Measurements from ENCODE around the gene PLA2G4E. TPM values are rescaled to one million over a fixed set of nuclear protein-coding genes. Genes with fewer than 3 reads are reported as not detected.

PLA2G4E gene
- polyA plus RNA-seq, 4 donors, result 0.13 to 0.80 TPM; not detected in 2

GRCh38 chr15:41989573-41990242 is 31.1 kb downstream of the PLA2G4E start:
- Histone ChIP-seq H3K27me3 (ENCODE audit: control insufficient read depth in 3 of 3, insufficient read depth in 3 of 3, low read length in 3 of 3) (no peaks in the 10 kb centered on the region), H3K4me1 (ENCODE audit: control insufficient read depth in 3 of 3, insufficient read depth in 2 of 3, low read depth in 1 of 3, low read length in 2 of 3) (no peaks in the 10 kb centered on the region), H3K27ac (ENCODE audit: low read depth in 1 of 3, low read length in 2 of 3) (no peak overlapping the region), H3K4me3 (ENCODE audit: low read depth in 1 of 3, low read length in 3 of 3) (no peak overlapping the region), H3K36me3 (ENCODE audit: control insufficient read depth in 3 of 3, insufficient read depth in 2 of 3, low read depth in 1 of 3, low read length in 3 of 3) (no peaks in the 10 kb centered on the region), H3K9me3 (ENCODE audit: control insufficient read depth in 2 of 2, insufficient read depth in 1 of 2, low read depth in 1 of 2, low read length in 1 of 2) (no peaks in the 10 kb centered on the region)
- DNase-seq, result peak; percentile 75 to 86
- FAIRE-seq, result no peak
- 16 to 20% (median 20%) methylated on average over 9 of the region's 9 CpGs for WGBS, 3 donors

- Histone ChIP-seq H3K27me3 (ENCODE audit: control insufficient read depth in 3 of 3, insufficient read depth in 3 of 3, low read length in 3 of 3) (no peaks in the 10 kb centered on the region), H3K27ac (ENCODE audit: low read depth in 1 of 3, low read length in 2 of 3) (no peak overlapping the region), H3K9me3 (ENCODE audit: control insufficient read depth in 2 of 2, insufficient read depth in 1 of 2, low read depth in 1 of 2, low read length in 1 of 2) (no peaks in the 10 kb centered on the region), H3K4me1 (ENCODE audit: control insufficient read depth in 3 of 3, insufficient read depth in 2 of 3, low read depth in 1 of 3, low read length in 2 of 3) (no peaks in the 10 kb centered on the region), H3K4me3 (ENCODE audit: low read depth in 1 of 3, low read length in 3 of 3) (no peak overlapping the region), H3K36me3 (ENCODE audit: control insufficient read depth in 3 of 3, insufficient read depth in 2 of 3, low read depth in 1 of 3, low read length in 3 of 3) (no peaks in the 10 kb centered on the region)
- 76 to 77% (median 76%) methylated on average over 21 of the region's 21 CpGs for WGBS, 3 donors
- FAIRE-seq, result no peak
- DNase-seq, result no peak
These were observed 31.8 kb downstream of the PLA2G4E start for GRCh38 chr15:41988896-41989572.

GRCh38 chr15:41987925-41988275 is 32.9 kb downstream of the PLA2G4E start:
- H3K4me3 ChIP-seq (ENCODE audit: low read depth in 1 of 3, low read length in 3 of 3), result no peak overlapping the region
- no peaks in the 10 kb centered on the region for H3K27me3 ChIP-seq (ENCODE audit: control insufficient read depth in 3 of 3, insufficient read depth in 3 of 3, low read length in 3 of 3)
- H3K4me1 ChIP-seq (ENCODE audit: control insufficient read depth in 3 of 3, insufficient read depth in 2 of 3, low read depth in 1 of 3, low read length in 2 of 3), result no peaks in the 10 kb centered on the region
- H3K36me3 ChIP-seq (ENCODE audit: control insufficient read depth in 3 of 3, insufficient read depth in 2 of 3, low read depth in 1 of 3, low read length in 3 of 3), result no peaks in the 10 kb centered on the region
- 83 to 90% (median 87%) methylated on average over 7 to 11 of the region's 11 CpGs for WGBS, 3 donors
- no peak for FAIRE-seq
- DNase-seq, result no peak
- H3K9me3 ChIP-seq (ENCODE audit: control insufficient read depth in 2 of 2, insufficient read depth in 1 of 2, low read depth in 1 of 2, low read length in 1 of 2), result no peaks in the 10 kb centered on the region
- no peak overlapping the region for H3K27ac ChIP-seq (ENCODE audit: low read depth in 1 of 3, low read length in 2 of 3)

- 84 to 91% (median 84%) methylated on average over 14 to 17 of the region's 17 CpGs for WGBS, 3 donors
- no peak for FAIRE-seq
These were observed 33.5 kb downstream of the PLA2G4E start for GRCh38 chr15:41987246-41987924.

GRCh38 chr15:41985236-41986160 is 35.3 kb downstream of the PLA2G4E start:
- no peaks in the 10 kb centered on the region for H3K27me3 ChIP-seq (ENCODE audit: control insufficient read depth in 3 of 3, insufficient read depth in 3 of 3, low read length in 3 of 3)
- WGBS, 3 donors, result 90 to 91% (median 90%) methylated on average over 19 of the region's 19 CpGs
- DNase-seq (no peak), FAIRE-seq (no peak)
- peaks cover 0 to 1% (median under 1%) of the 10 kb centered on the region in 3 donors for H3K4me1 ChIP-seq (ENCODE audit: control insufficient read depth in 3 of 3, insufficient read depth in 2 of 3, low read depth in 1 of 3, low read length in 2 of 3)
- H3K27ac ChIP-seq (ENCODE audit: low read depth in 1 of 3, low read length in 2 of 3), result no peak overlapping the region
- no peaks in the 10 kb centered on the region for H3K36me3 ChIP-seq (ENCODE audit: control insufficient read depth in 3 of 3, insufficient read depth in 2 of 3, low read depth in 1 of 3, low read length in 3 of 3)
- no peak overlapping the region for H3K4me3 ChIP-seq (ENCODE audit: low read depth in 1 of 3, low read length in 3 of 3)
- H3K9me3 ChIP-seq (ENCODE audit: control insufficient read depth in 2 of 2, insufficient read depth in 1 of 2, low read depth in 1 of 2, low read length in 1 of 2), result no peaks in the 10 kb centered on the region

More at GRCh38 chr15:41987246-41987924, 33.5 kb downstream of the PLA2G4E start:
- no peak overlapping the region for H3K4me3 ChIP-seq (ENCODE audit: low read depth in 1 of 3, low read length in 3 of 3)
- no peak overlapping the region for H3K27ac ChIP-seq (ENCODE audit: low read depth in 1 of 3, low read length in 2 of 3)
- no peak for DNase-seq
- no peaks in the 10 kb centered on the region for H3K4me1 ChIP-seq (ENCODE audit: control insufficient read depth in 3 of 3, insufficient read depth in 2 of 3, low read depth in 1 of 3, low read length in 2 of 3)
- no peaks in the 10 kb centered on the region for H3K27me3 ChIP-seq (ENCODE audit: control insufficient read depth in 3 of 3, insufficient read depth in 3 of 3, low read length in 3 of 3)
- no peaks in the 10 kb centered on the region for H3K36me3 ChIP-seq (ENCODE audit: control insufficient read depth in 3 of 3, insufficient read depth in 2 of 3, low read depth in 1 of 3, low read length in 3 of 3)
- H3K9me3 ChIP-seq (ENCODE audit: control insufficient read depth in 2 of 2, insufficient read depth in 1 of 2, low read depth in 1 of 2, low read length in 1 of 2), result no peaks in the 10 kb centered on the region

GRCh38 chr15:41984622-41985021 is 36.2 kb downstream of the PLA2G4E start:
- DNase-seq, result no peak
- Histone ChIP-seq H3K36me3 (ENCODE audit: control insufficient read depth in 3 of 3, insufficient read depth in 2 of 3, low read depth in 1 of 3, low read length in 3 of 3) (no peaks in the 10 kb centered on the region), H3K4me1 (ENCODE audit: control insufficient read depth in 3 of 3, insufficient read depth in 2 of 3, low read depth in 1 of 3, low read length in 2 of 3) (peaks cover 0 to 10% (median 1%) of the 10 kb centered on the region in 3 donors), H3K9me3 (ENCODE audit: control insufficient read depth in 2 of 2, insufficient read depth in 1 of 2, low read depth in 1 of 2, low read length in 1 of 2) (no peaks in the 10 kb centered on the region), H3K4me3 (ENCODE audit: low read depth in 1 of 3, low read length in 3 of 3) (no peak overlapping the region), H3K27ac (ENCODE audit: low read depth in 1 of 3, low read length in 2 of 3) (no peak overlapping the region), H3K27me3 (ENCODE audit: control insufficient read depth in 3 of 3, insufficient read depth in 3 of 3, low read length in 3 of 3) (no peaks in the 10 kb centered on the region)
- 87 to 90% (median 88%) methylated on average over 5 of the region's 5 CpGs for WGBS, 3 donors
- no peak for FAIRE-seq

- Histone ChIP-seq H3K4me1 (ENCODE audit: control insufficient read depth in 3 of 3, insufficient read depth in 2 of 3, low read depth in 1 of 3, low read length in 2 of 3) (peaks cover 0 to 10% (median 1%) of the 10 kb centered on the region in 3 donors), H3K27me3 (ENCODE audit: control insufficient read depth in 3 of 3, insufficient read depth in 3 of 3, low read length in 3 of 3) (no peaks in the 10 kb centered on the region), H3K4me3 (ENCODE audit: low read depth in 1 of 3, low read length in 3 of 3) (no peak overlapping the region), H3K36me3 (ENCODE audit: control insufficient read depth in 3 of 3, insufficient read depth in 2 of 3, low read depth in 1 of 3, low read length in 3 of 3) (no peaks in the 10 kb centered on the region), H3K9me3 (ENCODE audit: control insufficient read depth in 2 of 2, insufficient read depth in 1 of 2, low read depth in 1 of 2, low read length in 1 of 2) (no peaks in the 10 kb centered on the region), H3K27ac (ENCODE audit: low read depth in 1 of 3, low read length in 2 of 3) (no peak overlapping the region)
- 79 to 88% (median 86%) methylated on average over 17 of the region's 17 CpGs for WGBS, 3 donors
- no peak for DNase-seq
- no peak for FAIRE-seq
These were observed 36.9 kb downstream of the PLA2G4E start for GRCh38 chr15:41983621-41984571.
